ENCODE results near the gene MAD2L1. TPM values are rescaled to one million over a fixed set of nuclear protein-coding genes. Genes with fewer than 3 reads are reported as not detected.
A peak's percentile ranks its signal among the peaks of the same experiment; 100 is the strongest.

MAD2L1 gene
- 21.8 and 23.2 TPM in 2 replicates for polyA plus RNA-seq (2013)

DNA sequence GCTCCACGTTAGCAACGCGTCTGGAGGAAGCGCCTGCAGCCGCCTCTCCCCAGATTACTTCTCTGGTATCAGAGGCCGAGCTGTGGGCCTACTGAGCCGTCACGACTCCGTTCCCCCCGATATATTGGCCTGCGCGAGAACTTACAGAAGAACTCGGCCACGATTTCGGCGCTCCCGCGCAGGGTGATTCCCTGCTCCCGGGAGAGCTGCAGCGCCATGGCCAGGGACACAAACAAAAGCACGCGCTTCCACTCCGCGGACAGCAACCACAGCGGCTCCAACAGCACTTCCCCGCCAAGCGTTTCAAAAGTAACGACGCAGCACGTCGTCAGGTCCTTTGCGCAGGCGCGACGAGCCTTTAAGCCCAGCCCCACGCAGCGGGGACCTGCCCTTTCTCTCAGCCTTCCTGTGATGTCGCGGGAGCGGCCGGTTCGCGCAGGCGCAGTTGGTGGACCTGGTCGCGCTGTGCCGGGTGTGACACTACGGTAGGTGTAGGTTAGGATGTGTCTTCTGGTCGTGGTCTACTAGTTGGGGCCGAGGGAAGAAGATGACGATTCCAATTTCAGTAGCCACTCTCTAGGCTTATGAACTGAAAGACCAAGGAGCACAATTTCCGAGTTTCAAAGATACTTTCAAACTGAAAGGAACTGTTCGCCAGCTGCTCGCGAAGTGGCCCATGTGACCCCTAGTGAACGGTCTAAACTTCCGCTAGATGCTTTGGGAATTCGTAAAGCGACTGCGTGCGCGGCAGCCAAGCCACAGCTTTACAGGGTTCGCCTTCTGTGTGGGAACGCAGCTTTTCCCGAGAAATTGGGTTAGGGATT is at the start of gene MAD2L1:
MAD2L1 (minus strand) TSS at position 332 of the 824 bp plus-strand sequence; CDS start at position 218, 114 bp downstream.
- Histone ChIP-seq H3K27ac (ENCODE audit: low read depth, low read length) (peak within 1 kb of the TSS; percentile 78), H3K4me2 (ENCODE audit: low read length) (peak within 1 kb of the TSS; percentile 94), H3K27me3 (ENCODE audit: insufficient read depth, low read length) (no peaks in the 10 kb centered on the region), H3K9ac (ENCODE audit: low read length) (peak within 1 kb of the TSS; percentile 97), H2AK5ac (ENCODE audit: low read length) (peak within 1 kb of the TSS; percentile 35), H3K9me3 (ENCODE audit: insufficient read depth, low read depth, low read length) (no peaks in the 10 kb centered on the region), H2BK12ac (ENCODE audit: low read length) (peak within 1 kb of the TSS; percentile 13), H3K79me1 (ENCODE audit: low read length) (peaks cover 8% of the 10 kb centered on the region), H3K4me1 (ENCODE audit: control insufficient read depth in 1 of 2, insufficient read depth in 2 of 2, low read length in 2 of 2) (peaks cover 3 to 5% of the 10 kb centered on the region in 2 experiments), H4K8ac (ENCODE audit: low read depth, low read length) (peak within 1 kb of the TSS; percentile 90), H3K4ac (ENCODE audit: low read depth, low read length) (peak within 1 kb of the TSS; percentile 44), H4K12ac (ENCODE audit: low read depth, low read length) (peak within 1 kb of the TSS; percentile 72), H2BK5ac (ENCODE audit: low read depth, low read length, poor library complexity) (peak within 1 kb of the TSS; percentile 36), H3K23ac (ENCODE audit: low read length) (no peak within 1 kb of the TSS), H3K18ac (ENCODE audit: low read length) (peak within 1 kb of the TSS; percentile 41), H4K91ac (ENCODE audit: low read depth, low read length) (peak within 1 kb of the TSS; percentile 58), H3K14ac (ENCODE audit: low read length) (peak within 1 kb of the TSS; percentile 56), H3K4me3 (ENCODE audit: low read depth, low read length) (peak within 1 kb of the TSS; percentile 93), H2AFZ (ENCODE audit: insufficient read depth, low read length, poor library complexity) (peak within 1 kb of the TSS; percentile 62), H2BK120ac (ENCODE audit: insufficient read depth, low read length, poor library complexity) (no peak within 1 kb of the TSS), H3K36me3 (ENCODE audit: control insufficient read depth in 1 of 2, insufficient read depth in 2 of 2, low read length in 2 of 2) (peaks cover 3 to 7% of the 10 kb centered on the region in 2 experiments), H3K79me2 (ENCODE audit: control insufficient read depth, insufficient read depth, low read length, poor library complexity) (no peaks in the 10 kb centered on the region)
- WGBS (ENCODE audit: extremely low coverage, insufficient coverage, insufficient read length) = no CpG with 5 or more reads among the region's 65 CpGs
- DNase-seq = peak; percentile 100

DNA sequence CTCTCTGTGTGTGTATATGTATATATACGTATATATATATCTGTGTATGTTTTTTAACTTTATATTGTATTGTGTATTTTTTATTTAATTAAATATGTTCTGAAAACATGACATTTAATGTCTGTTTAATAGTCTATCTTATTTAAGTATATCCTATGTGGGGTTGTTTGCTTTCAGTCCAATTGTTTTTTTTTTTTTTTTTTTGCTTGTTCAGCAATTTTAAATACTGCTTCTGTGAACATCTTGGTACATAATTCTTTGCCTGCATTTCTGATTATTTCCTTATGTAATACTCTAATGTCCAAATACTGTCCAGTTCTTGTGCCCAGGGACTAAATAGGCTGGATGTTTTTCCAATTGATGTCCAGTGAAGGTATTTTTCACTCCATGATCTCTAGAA is 45.1 kb upstream of the MAD2L1 start:
- Histone ChIP-seq H3K36me3 (ENCODE audit: control insufficient read depth in 1 of 2, insufficient read depth in 2 of 2, low read length in 2 of 2) (no peaks in the 10 kb centered on the region), H4K8ac (ENCODE audit: low read depth, low read length) (no peak overlapping the region), H4K91ac (ENCODE audit: low read depth, low read length) (no peak overlapping the region), H2BK120ac (ENCODE audit: insufficient read depth, low read length, poor library complexity) (no peak overlapping the region), H2BK5ac (ENCODE audit: low read depth, low read length, poor library complexity) (no peak overlapping the region), H3K4me3 (ENCODE audit: low read depth, low read length) (no peak overlapping the region), H2AFZ (ENCODE audit: insufficient read depth, low read length, poor library complexity) (no peak overlapping the region), H3K23ac (ENCODE audit: low read length) (no peak overlapping the region), H4K12ac (ENCODE audit: low read depth, low read length) (no peak overlapping the region), H3K4me1 (ENCODE audit: control insufficient read depth in 1 of 2, insufficient read depth in 2 of 2, low read length in 2 of 2) (no peaks in the 10 kb centered on the region), H3K27ac (ENCODE audit: low read depth, low read length) (no peak overlapping the region), H3K9me3 (ENCODE audit: insufficient read depth, low read depth, low read length) (no peaks in the 10 kb centered on the region), H3K79me2 (ENCODE audit: control insufficient read depth, insufficient read depth, low read length, poor library complexity) (no peaks in the 10 kb centered on the region), H3K18ac (ENCODE audit: low read length) (no peak overlapping the region), H3K4me2 (ENCODE audit: low read length) (no peak overlapping the region), H3K14ac (ENCODE audit: low read length) (no peak overlapping the region), H3K79me1 (ENCODE audit: low read length) (no peaks in the 10 kb centered on the region), H2AK5ac (ENCODE audit: low read length) (no peak overlapping the region), H3K4ac (ENCODE audit: low read depth, low read length) (no peak overlapping the region), H3K9ac (ENCODE audit: low read length) (no peak overlapping the region), H2BK12ac (ENCODE audit: low read length) (no peak overlapping the region), H3K27me3 (ENCODE audit: insufficient read depth, low read length) (no peaks in the 10 kb centered on the region)
- no CpG with 5 or more reads among the region's 1 CpG for WGBS (ENCODE audit: extremely low coverage, insufficient coverage, insufficient read length)
- no peak for DNase-seq

DNA sequence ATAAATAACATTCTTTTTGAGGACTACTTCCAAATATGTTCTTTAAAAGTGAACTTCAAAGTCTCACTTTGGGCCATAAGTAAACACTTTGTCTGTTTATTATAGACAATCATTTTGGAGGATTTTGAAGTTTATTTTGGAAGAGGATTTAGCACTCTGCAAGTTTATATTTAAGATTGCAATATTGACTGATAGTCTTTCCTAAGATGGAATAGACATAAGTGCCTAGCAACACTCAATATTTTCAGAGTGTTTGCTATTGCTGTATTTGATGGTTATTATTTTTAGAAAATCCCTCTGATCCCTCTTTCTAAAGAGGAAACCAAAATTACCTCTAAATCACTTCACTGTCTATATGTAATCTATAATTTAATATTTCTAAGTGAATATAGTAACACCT is 42.8 kb upstream of the MAD2L1 start:
- no peaks in the 10 kb centered on the region for H3K4me1 ChIP-seq (ENCODE audit: control insufficient read depth in 1 of 2, insufficient read depth in 2 of 2, low read length in 2 of 2)
- H3K79me1 ChIP-seq (ENCODE audit: low read length) = no peaks in the 10 kb centered on the region
- no peak overlapping the region for H4K8ac ChIP-seq (ENCODE audit: low read depth, low read length)
- H2BK12ac ChIP-seq (ENCODE audit: low read length) = no peak overlapping the region
- no peak overlapping the region for H3K14ac ChIP-seq (ENCODE audit: low read length)
- H3K23ac ChIP-seq (ENCODE audit: low read length) = no peak overlapping the region
- no peak overlapping the region for H3K4me3 ChIP-seq (ENCODE audit: low read depth, low read length)
- no peak overlapping the region for H2BK120ac ChIP-seq (ENCODE audit: insufficient read depth, low read length, poor library complexity)
- DNase-seq = no peak
- no peak overlapping the region for H3K4me2 ChIP-seq (ENCODE audit: low read length)
- no peak overlapping the region for H3K9ac ChIP-seq (ENCODE audit: low read length)
- H3K27ac ChIP-seq (ENCODE audit: low read depth, low read length) = no peak overlapping the region
- H3K18ac ChIP-seq (ENCODE audit: low read length) = no peak overlapping the region
- H3K4ac ChIP-seq (ENCODE audit: low read depth, low read length) = no peak overlapping the region
- no peaks in the 10 kb centered on the region for H3K27me3 ChIP-seq (ENCODE audit: insufficient read depth, low read length)
- no peak overlapping the region for H2AFZ ChIP-seq (ENCODE audit: insufficient read depth, low read length, poor library complexity)
- H2AK5ac ChIP-seq (ENCODE audit: low read length) = no peak overlapping the region
- no peak overlapping the region for H4K91ac ChIP-seq (ENCODE audit: low read depth, low read length)
- H4K12ac ChIP-seq (ENCODE audit: low read depth, low read length) = no peak overlapping the region
- no peaks in the 10 kb centered on the region for H3K79me2 ChIP-seq (ENCODE audit: control insufficient read depth, insufficient read depth, low read length, poor library complexity)
- no peaks in the 10 kb centered on the region for H3K9me3 ChIP-seq (ENCODE audit: insufficient read depth, low read depth, low read length)
- no peak overlapping the region for H2BK5ac ChIP-seq (ENCODE audit: low read depth, low read length, poor library complexity)
- H3K36me3 ChIP-seq (ENCODE audit: control insufficient read depth in 1 of 2, insufficient read depth in 2 of 2, low read length in 2 of 2) = no peaks in the 10 kb centered on the region

DNA sequence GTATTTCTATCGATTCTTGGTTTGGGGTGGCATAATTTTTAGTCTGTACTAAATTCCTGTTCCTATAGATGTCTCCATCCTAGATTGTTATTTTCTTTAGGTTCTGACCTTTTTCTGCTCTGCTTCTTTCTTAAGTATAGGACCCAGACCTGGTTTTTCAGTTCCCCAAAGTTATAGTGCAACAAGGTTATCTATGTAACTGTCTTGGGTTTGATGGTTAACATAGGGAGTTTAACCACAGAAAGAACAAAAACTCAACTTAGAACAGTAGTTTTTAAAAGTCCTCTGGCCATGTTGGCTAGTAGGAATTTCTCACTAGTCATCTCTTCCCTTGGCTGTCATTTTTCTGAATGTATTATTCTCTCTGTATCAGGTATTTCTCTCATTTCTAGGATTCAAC is 38.8 kb upstream of the MAD2L1 start:
- no peaks in the 10 kb centered on the region for H3K79me2 ChIP-seq (ENCODE audit: control insufficient read depth, insufficient read depth, low read length, poor library complexity)
- no peak overlapping the region for H3K4me3 ChIP-seq (ENCODE audit: low read depth, low read length)
- H2BK12ac ChIP-seq (ENCODE audit: low read length) = no peak overlapping the region
- H4K91ac ChIP-seq (ENCODE audit: low read depth, low read length) = no peak overlapping the region
- no CpG with 5 or more reads among the region's 1 CpG for WGBS (ENCODE audit: extremely low coverage, insufficient coverage, insufficient read length)
- no peaks in the 10 kb centered on the region for H3K36me3 ChIP-seq (ENCODE audit: control insufficient read depth in 1 of 2, insufficient read depth in 2 of 2, low read length in 2 of 2)
- H2BK120ac ChIP-seq (ENCODE audit: insufficient read depth, low read length, poor library complexity) = no peak overlapping the region
- no peak overlapping the region for H2AFZ ChIP-seq (ENCODE audit: insufficient read depth, low read length, poor library complexity)
- no peak overlapping the region for H3K4ac ChIP-seq (ENCODE audit: low read depth, low read length)
- H4K8ac ChIP-seq (ENCODE audit: low read depth, low read length) = no peak overlapping the region
- no peak overlapping the region for H3K14ac ChIP-seq (ENCODE audit: low read length)
- H3K27me3 ChIP-seq (ENCODE audit: insufficient read depth, low read length) = no peaks in the 10 kb centered on the region
- no peaks in the 10 kb centered on the region for H3K79me1 ChIP-seq (ENCODE audit: low read length)
- no peak overlapping the region for H2BK5ac ChIP-seq (ENCODE audit: low read depth, low read length, poor library complexity)
- no peak for DNase-seq
- H3K18ac ChIP-seq (ENCODE audit: low read length) = no peak overlapping the region
- no peak overlapping the region for H3K23ac ChIP-seq (ENCODE audit: low read length)
- no peak overlapping the region for H3K27ac ChIP-seq (ENCODE audit: low read depth, low read length)
- H3K4me1 ChIP-seq (ENCODE audit: control insufficient read depth in 1 of 2, insufficient read depth in 2 of 2, low read length in 2 of 2) = no peaks in the 10 kb centered on the region
- no peak overlapping the region for H2AK5ac ChIP-seq (ENCODE audit: low read length)
- no peak overlapping the region for H4K12ac ChIP-seq (ENCODE audit: low read depth, low read length)
- H3K9ac ChIP-seq (ENCODE audit: low read length) = no peak overlapping the region
- no peak overlapping the region for H3K4me2 ChIP-seq (ENCODE audit: low read length)
- no peaks in the 10 kb centered on the region for H3K9me3 ChIP-seq (ENCODE audit: insufficient read depth, low read depth, low read length)
